ENCODE measurements around the gene MED12L.

MED12L gene

GRCh38 chr3:151303751-151304150 is 218.3 kb downstream of the MED12L start:
- DNase-seq, result no peak

- DNase-seq, result no peak
Observed at GRCh38 chr3:151305060-151305774, 219.8 kb downstream of the MED12L start.

- no peak for DNase-seq
Observed at GRCh38 chr3:151305775-151306151, 220.3 kb downstream of the MED12L start.

- no peak for DNase-seq
Observed at GRCh38 chr3:151306168-151306810, 220.8 kb downstream of the MED12L start.

GRCh38 chr3:151307131-151307530 is 221.7 kb downstream of the MED12L start:
- DNase-seq, result no peak

GRCh38 chr3:151307583-151308488 is 222.4 kb downstream of the MED12L start:
- DNase-seq, result no peak

- no peak for DNase-seq
Observed at GRCh38 chr3:151309566-151309965, 224.1 kb downstream of the MED12L start.

- DNase-seq, result no peak
Observed at GRCh38 chr3:151312972-151313371, 227.5 kb downstream of the MED12L start.

- no peak for DNase-seq
Observed at GRCh38 chr3:151314137-151314536, 228.7 kb downstream of the MED12L start.

- DNase-seq, result no peak
Observed at GRCh38 chr3:151314593-151314992, 229.1 kb downstream of the MED12L start.

- DNase-seq, result no peak
Observed at GRCh38 chr3:151315136-151315535, 229.7 kb downstream of the MED12L start.

GRCh38 chr3:151315846-151316245 is 230.4 kb downstream of the MED12L start:
- no peak for DNase-seq

GRCh38 chr3:151316267-151316991 is 231.0 kb downstream of the MED12L start, which contains the start of gene GPR87:
TSS of gene GPR87 (minus strand) at chr3:151316820. CDS start at chr3:151300100, 16,720 bp downstream.
- DNase-seq, result no peak

GRCh38 chr3:151318313-151318712 is 232.8 kb downstream of the MED12L start:
- DNase-seq, result no peak

- no peak for DNase-seq
Observed at GRCh38 chr3:151318991-151319390, 233.5 kb downstream of the MED12L start.

- DNase-seq, result no peak
Observed at GRCh38 chr3:151319628-151320027, 234.2 kb downstream of the MED12L start.

GRCh38 chr3:151320131-151320530 is 234.7 kb downstream of the MED12L start:
- DNase-seq, result no peak

GRCh38 chr3:151321526-151321925 is 236.1 kb downstream of the MED12L start:
- no peak for DNase-seq

GRCh38 chr3:151322511-151322910 is 237.0 kb downstream of the MED12L start:
- DNase-seq, result no peak

- no peak for DNase-seq
Observed at GRCh38 chr3:151327571-151328198, 242.2 kb downstream of the MED12L start.

- no peak for DNase-seq
Observed at GRCh38 chr3:151328298-151328995, 243.0 kb downstream of the MED12L start.

- no peak for DNase-seq
Observed at GRCh38 chr3:151329363-151329762, 243.9 kb downstream of the MED12L start, which contains the start of gene P2RY13. TSS of gene P2RY13 (minus strand) at chr3:151329549. CDS start at chr3:151329528, 21 bp downstream.
